WI38 (cell line): ENCODE measurements around the gene CCER1.
A peak's percentile ranks its signal among the peaks of the same experiment; 100 is the strongest.

Experiments used
- H3K4me3 ChIP-seq: 2 replicates; pipeline ENCODE4 v1.5.1; 2011; ENCODE audit warnings: low read depth, mild to moderate bottlenecking, control low read depth, low read length
- CTCF ChIP-seq: IDR thresholded peaks from 2 replicates; pipeline ENCODE4 v1.5.1; 2012; ENCODE audit warnings: low read depth, mild to moderate bottlenecking, control low read depth, low read length

CCER1 gene

GRCh38 chr12:90959032-90959431 lies 4.1 kb upstream of the CCER1 start:
- H3K4me3 ChIP-seq = no peak overlapping the region
- TF ChIP-seq CTCF = no peak

GRCh38 chr12:90958347-90958746 lies 3.4 kb upstream of the CCER1 start:
- TF ChIP-seq CTCF = no peak
- H3K4me3 ChIP-seq = no peak overlapping the region

GRCh38 chr12:90954428-90954827 lies 548 bp downstream of the CCER1 start:
- no peak for TF ChIP-seq CTCF
- H3K4me3 ChIP-seq = no peak overlapping the region

- TF ChIP-seq CTCF = no peak
- H3K4me3 ChIP-seq = no peak overlapping the region
Measured at GRCh38 chr12:90953956-90954421, 987 bp downstream of the CCER1 start.

- H3K4me3 ChIP-seq = no peak overlapping the region
- TF ChIP-seq CTCF = no peak
Measured at GRCh38 chr12:90951432-90952105, 3.4 kb downstream of the CCER1 start.

- H3K4me3 ChIP-seq = no peak overlapping the region
- TF ChIP-seq CTCF = no peak
Measured at GRCh38 chr12:90947869-90948268, 7.1 kb downstream of the CCER1 start.

- peak; percentile 19; the same call in 1 of the 2 replicates for TF ChIP-seq CTCF
- H3K4me3 ChIP-seq = no peak overlapping the region
Measured at GRCh38 chr12:90945070-90945649, 9.8 kb downstream of the CCER1 start.
